Gastrocnemius medialis (tissue), 4 donors: Measurements from ENCODE around the gene CTSA. TPM values are rescaled to one million over a fixed set of nuclear protein-coding genes. Genes with fewer than 3 reads are reported as not detected.

Source experiments
- ATAC-seq, 2 donors: fragments of 150-250 bp; one replicate each; pipeline ENCODE4 v1.9.1; 2016
- DNase-seq, 2 donors: peaks; one replicate each; pipeline ENCODE4 v3.0.0-alpha.2; 2019
- H3K27ac ChIP-seq, 4 donors: fragments of 200-600 bp; sonication (generic); 1 replicate in 1 of 4; 2 replicates in 3 of 4; pipeline ENCODE4 v1.5.1; 2016 to 2018; ENCODE audit warnings: mild to moderate bottlenecking in 2 of 4, moderate library complexity in 1 of 4
- H3K27me3 ChIP-seq, 3 donors: fragments of 200-600 bp; sonication (generic) in 2 of 3; 1 replicate in 1 of 3; 2 replicates in 2 of 3; pipeline versions ENCODE4 v1.5.1 to v1.6.0; 2016 to 2019; ENCODE audit warnings: mild to moderate bottlenecking in 1 of 3, moderate library complexity in 1 of 3
- H3K36me3 ChIP-seq, 2 donors: fragments of 200-600 bp; sonication (generic) in 1 of 2; one replicate each; pipeline ENCODE4 v1.5.1; 2017 to 2018
- H3K4me1 ChIP-seq, 2 donors: fragments of 200-600 bp; sonication (generic) in 1 of 2; one replicate each; pipeline ENCODE4 v1.5.1; 2016 to 2017; ENCODE audit warnings: mild to moderate bottlenecking in 2 of 2
- H3K4me3 ChIP-seq, 4 donors: fragments of 200-600 bp; sonication (generic) in 3 of 4; 1 replicate in 1 of 4; 2 replicates in 3 of 4; pipeline ENCODE4 v1.5.1; 2016 to 2019; ENCODE audit warnings: mild to moderate bottlenecking in 2 of 4
- H3K9me3 ChIP-seq, 3 donors: fragments of 200-600 bp; sonication (generic) in 2 of 3; 1 replicate in 1 of 3; 2 replicates in 2 of 3; pipeline ENCODE4 v1.5.1; 2016 to 2019
- CTCF ChIP-seq, 5 experiments: fragments of 450-650 bp in 3 of 5; fragments of 200-600 bp in 2 of 5; sonication (generic) in 2 of 5; IDR thresholded peaks in 4 of 5; conservative IDR thresholded peaks in 1 of 5; 1 replicate in 4 of 5; 2 replicates in 1 of 5; pipeline ENCODE4 v1.5.1; 2016 to 2019; ENCODE audit warnings: antibody characterized with exemption in 5 of 5, mild to moderate bottlenecking in 3 of 5, moderate library complexity in 3 of 5
- POLR2A ChIP-seq, 2 donors: fragments of 450-650 bp; IDR thresholded peaks; one replicate each; pipeline ENCODE4 v1.6.1; 2017; ENCODE audit warnings: antibody characterized with exemption in 2 of 2, mild to moderate bottlenecking in 2 of 2, moderate library complexity in 2 of 2
- in situ Hi-C, 4 donors: fragments of 200-750 bp; cut with MboI; loops; one replicate each; pipeline versions ENCODE4 v1.15.0 to v1.8.0; 2017; ENCODE audit warnings: low sequenced_read_pairs in 4 of 4
- intact Hi-C: fragments of 100-400 bp; cut with DNase I; formaldehyde crosslinking; loops from one replicate; pipeline ENCODE4 v1.15.1; 2023; ENCODE audit warnings: low total_unique reads
- total RNA-seq, 4 donors: library from RNA; depleted of rRNA; stranded (reverse); fragments of >200 nt; gene quantifications; one replicate each; pipeline versions ENCODE4 v1.1.0 to v1.2.3, GENCODE V29; 2016

The CTSA gene
- total RNA-seq, 4 donors from 2014 or later = 21.9 to 59.2 (median 46.2) TPM

GRCh38 chr20:45850926-45851325 lies 40.2 kb upstream of the CTSA start:
- Histone ChIP-seq H3K4me1 (peaks cover 17 to 18% of the 10 kb centered on the region in 2 donors), H3K27ac (peak overlapping the region in 1 of 4 donors; percentile 47), H3K9me3 (no peaks in the 10 kb centered on the region), H3K36me3 (peaks cover 0 to 34% of the 10 kb centered on the region in 2 donors), H3K4me3 (no peak overlapping the region), H3K27me3 (no peaks in the 10 kb centered on the region)
- ATAC-seq = no peak
- no peak for TF ChIP-seq POLR2A (IDR thresholded peaks at IDR 0.05)
- intact Hi-C loops (no loop called here), in situ Hi-C loops (no loop called here)
- DNase-seq = no peak

- DNase-seq (no peak), ATAC-seq (no peak)
- in situ Hi-C loops = no loop called here
- TF ChIP-seq CTCF (IDR thresholded peaks at IDR 0.05 in 4 of 5, conservative IDR thresholded peaks at IDR 0.05 in 1 of 5) = no peak
- no peak for TF ChIP-seq POLR2A (IDR thresholded peaks at IDR 0.05)
- no peaks in the 10 kb centered on the region for H3K9me3 ChIP-seq
- H3K4me3 ChIP-seq = no peak overlapping the region
- peak overlapping the region in 1 of 4 donors; percentile 47 for H3K27ac ChIP-seq
- no peaks in the 10 kb centered on the region for H3K27me3 ChIP-seq
- peaks cover 0 to 28% of the 10 kb centered on the region in 2 donors for H3K36me3 ChIP-seq
- H3K4me1 ChIP-seq = peaks cover 23% of the 10 kb centered on the region in 2 donors
- intact Hi-C loops = no loop called here
Observed at GRCh38 chr20:45851501-45851900, 39.6 kb upstream of the CTSA start.

- in situ Hi-C loops (no loop called here), intact Hi-C loops (no loop called here)
- TF ChIP-seq POLR2A (IDR thresholded peaks at IDR 0.05) (no peak), CTCF (IDR thresholded peaks at IDR 0.05 in 4 of 5, conservative IDR thresholded peaks at IDR 0.05 in 1 of 5) (no peak)
- Histone ChIP-seq H3K27me3 (no peaks in the 10 kb centered on the region), H3K36me3 (peaks cover 0 to 25% of the 10 kb centered on the region in 2 donors), H3K4me3 (no peak overlapping the region), H3K9me3 (no peaks in the 10 kb centered on the region), H3K27ac (no peak overlapping the region), H3K4me1 (peaks cover 24 to 26% of the 10 kb centered on the region in 2 donors)
- DNase-seq = no peak
- no peak for ATAC-seq
Observed at GRCh38 chr20:45852326-45852725, 38.8 kb upstream of the CTSA start.

- no peak for DNase-seq
- in situ Hi-C loops = no loop called here
- H3K36me3 ChIP-seq = peaks cover 0 to 17% of the 10 kb centered on the region in 2 donors
- no peak overlapping the region for H3K4me3 ChIP-seq
- peaks cover 30 to 37% of the 10 kb centered on the region in 2 donors for H3K4me1 ChIP-seq
- no peaks in the 10 kb centered on the region for H3K9me3 ChIP-seq
- TF ChIP-seq POLR2A (IDR thresholded peaks at IDR 0.05) = no peak
- TF ChIP-seq CTCF (IDR thresholded peaks at IDR 0.05 in 4 of 5, conservative IDR thresholded peaks at IDR 0.05 in 1 of 5) = no peak
- H3K27ac ChIP-seq = peak overlapping the region in 1 of 4 donors; percentile 44
- no peak for ATAC-seq
- intact Hi-C loops = no loop called here
- H3K27me3 ChIP-seq = no peaks in the 10 kb centered on the region
Observed at GRCh38 chr20:45853484-45853883, 37.7 kb upstream of the CTSA start.

- ATAC-seq = peak; percentile 99 to 100
- DNase-seq = peak; percentile 98 to 99
- Histone ChIP-seq H3K27me3 (no peaks in the 10 kb centered on the region), H3K27ac (peak within 1 kb of the TSS; percentile 82 to 93 (median 87)), H3K4me3 (peak within 1 kb of the TSS; percentile 83 to 88 (median 86)), H3K36me3 (peaks cover 0 to 10% of the 10 kb centered on the region in 2 donors), H3K4me1 (peaks cover 38 to 39% of the 10 kb centered on the region in 2 donors), H3K9me3 (no peaks in the 10 kb centered on the region)
- intact Hi-C loops (loop anchor here (1.0 to 2.0 kb wide), 3 partner anchors 22 to 58 kb away; partner anchors contain the start of gene ZSWIM1), in situ Hi-C loops (no loop called here)
- TF ChIP-seq POLR2A (IDR thresholded peaks at IDR 0.05) (peak; percentile 69 to 76), CTCF (IDR thresholded peaks at IDR 0.05 in 4 of 5, conservative IDR thresholded peaks at IDR 0.05 in 1 of 5) (no peak)
Observed at GRCh38 chr20:45857114-45857881, 33.8 kb upstream of the CTSA start, which contains the start of the genes ACOT8 and ZSWIM3. Gene ACOT8, minus strand, starts transcription at chr20:45857392. Its CDS starts 77 bp downstream, at chr20:45857315. Gene ZSWIM3, plus strand, starts transcription at chr20:45857614. Its CDS starts 212 bp downstream, at chr20:45857826.
